Psoas muscle (tissue), 8 donors: Measurements from ENCODE around the gene CD3E. TPM values are rescaled to one million over a fixed set of nuclear protein-coding genes. Genes with fewer than 3 reads are reported as not detected.

Experiments
- ATAC-seq, 4 donors: fragments of 200-7000 bp; cut with Tn5 transposase; one replicate each; pipeline ENCODE4 v1.9.1; 2020; ENCODE audit warnings: moderate library complexity in 3 of 4, mild to moderate bottlenecking in 2 of 4
- DNase-seq, 2 donors: peaks; one replicate each; pipeline ENCODE4 v3.0.0-alpha.2; 2020
- H3K27ac ChIP-seq: fragments of 200-600 bp; one replicate; pipeline ENCODE4 v1.8.0; 2022
- H3K27me3 ChIP-seq, 3 donors: fragments of 200-600 bp in 1 of 3; one replicate each; pipeline versions ENCODE4 v1.6.1 to v1.8.0; 2013 to 2022; ENCODE audit warnings: low read length in 2 of 3, mild to moderate bottlenecking in 2 of 3, moderate library complexity in 1 of 3; ENCODE audit not compliant: insufficient read depth in 3 of 3
- H3K36me3 ChIP-seq, 2 donors: fragments of 200-600 bp in 1 of 2; one replicate each; pipeline versions ENCODE4 v1.6.1 to v1.8.0; 2013 to 2022; ENCODE audit warnings: low read depth in 1 of 2, mild to moderate bottlenecking in 1 of 2, moderate library complexity in 1 of 2; ENCODE audit not compliant: insufficient read depth in 1 of 2
- H3K4me1 ChIP-seq: fragments of 200-600 bp; one replicate; pipeline ENCODE4 v1.8.0; 2022
- H3K4me3 ChIP-seq: fragments of 200-600 bp; one replicate; pipeline ENCODE4 v1.8.0; 2022; ENCODE audit warnings: mild to moderate bottlenecking
- H3K9me3 ChIP-seq: fragments of 200-600 bp; one replicate; pipeline ENCODE4 v1.8.0; 2022
- WGBS, 3 donors: extraction: QIAGEN DNeasy Blood & Tissue Kit; methylation state at CpG; one replicate each; pipeline versions ENCODE4 v1.1.6 to v1.1.7; 2013; 5-methylcytosine and 5-hydroxymethylcytosine counted together
- intact Hi-C, 2 donors: fragments of 100-400 bp; cut with DNase I; formaldehyde crosslinking; loops; one replicate each; pipeline versions ENCODE4 v1.11.0 to v1.14.2; 2022
- polyA plus RNA-seq, 3 donors: library from polyadenylated mRNA; stranded (reverse); fragments of 200-250 nt; gene quantifications; one replicate each; pipeline ENCODE4 v1.2.3, GENCODE V29; 2013
- total RNA-seq, 4 donors: library from RNA; stranded (reverse); fragmentation: NEBNext Ultra II Directional in 2 of 4; extraction: Animal tissue kit (Norgen Biotek cat#: 25700) in 2 of 4; gene quantifications; one replicate each; pipeline versions ENCODE4 v1.2.1 to v1.2.4, GENCODE V29; 2021 to 2023
- TF ChIP-seq, protein P1 (sequence below): fragments of 200-600 bp; IDR thresholded peaks from one replicate; pipeline ENCODE4 v1.8.0; 2022; ENCODE audit warnings: antibody characterized with exemption
- donor health status: healthy with polysubstance abuse.
- donor health status: DM: no; HTN: no; CAD: no; lungs with moderate emphysema.
- donor health status: Bipolar disorder and iron deficiency.
- donor health status: healthy.
- donor health status: DM: yes; HTN: yes; CAD: no.
- donor health status: DM: no; HTN: no; CAD: no.
- donor health status: DM: no; HTN: no; CAD: no.
- donor health status: DM: yes; HTN: yes; CAD: no.

CD3E gene
- total and polyA plus RNA-seq, 7 donors = 0.15 to 1.2 (median 0.27) TPM

DNA sequence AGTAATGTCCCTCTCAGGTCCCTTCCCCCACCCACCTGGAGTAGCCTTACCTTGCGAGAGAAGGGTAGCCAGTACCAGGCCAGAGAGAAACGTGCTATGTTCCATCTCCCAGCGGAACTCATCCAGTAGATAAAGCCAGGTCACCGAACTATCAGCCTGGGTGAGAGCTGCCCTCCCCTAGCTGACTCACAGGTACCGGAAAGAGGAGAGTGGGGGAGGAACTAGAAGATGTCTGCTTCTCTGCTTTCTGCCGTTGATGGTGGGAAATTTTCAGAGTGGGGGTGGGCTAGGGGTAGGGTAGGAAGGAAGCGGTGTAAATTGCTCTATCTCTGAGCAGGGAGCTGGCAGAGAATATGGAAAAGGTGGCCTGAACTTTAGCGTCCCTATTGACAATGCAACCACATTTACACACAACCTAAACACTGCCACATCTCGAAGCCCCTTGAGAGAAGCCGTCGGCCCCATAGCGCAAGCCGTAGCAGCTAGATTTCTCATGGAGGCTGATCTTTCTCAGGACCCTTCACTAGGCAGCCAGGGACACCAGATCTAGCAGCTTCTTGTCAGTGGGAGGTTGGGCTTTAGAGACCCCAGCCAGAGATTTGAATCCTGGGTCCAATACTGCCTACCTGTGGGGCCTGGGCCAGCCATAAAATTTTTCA, 38.1 kb downstream of the CD3E start, which contains the start of gene CD3D:
TSS of gene CD3D (minus strand) at position 203 of the 659 bp plus-strand sequence. CDS start at position 105, 98 bp downstream.
- H3K36me3 ChIP-seq = no peaks in the 10 kb centered on the region
- intact Hi-C loops = loop anchor here in 1 of 2 donors (10.0 kb wide), 1 partner anchor 48 kb away; no protein-coding TSS in a partner anchor
- TF ChIP-seq, protein P1, sequence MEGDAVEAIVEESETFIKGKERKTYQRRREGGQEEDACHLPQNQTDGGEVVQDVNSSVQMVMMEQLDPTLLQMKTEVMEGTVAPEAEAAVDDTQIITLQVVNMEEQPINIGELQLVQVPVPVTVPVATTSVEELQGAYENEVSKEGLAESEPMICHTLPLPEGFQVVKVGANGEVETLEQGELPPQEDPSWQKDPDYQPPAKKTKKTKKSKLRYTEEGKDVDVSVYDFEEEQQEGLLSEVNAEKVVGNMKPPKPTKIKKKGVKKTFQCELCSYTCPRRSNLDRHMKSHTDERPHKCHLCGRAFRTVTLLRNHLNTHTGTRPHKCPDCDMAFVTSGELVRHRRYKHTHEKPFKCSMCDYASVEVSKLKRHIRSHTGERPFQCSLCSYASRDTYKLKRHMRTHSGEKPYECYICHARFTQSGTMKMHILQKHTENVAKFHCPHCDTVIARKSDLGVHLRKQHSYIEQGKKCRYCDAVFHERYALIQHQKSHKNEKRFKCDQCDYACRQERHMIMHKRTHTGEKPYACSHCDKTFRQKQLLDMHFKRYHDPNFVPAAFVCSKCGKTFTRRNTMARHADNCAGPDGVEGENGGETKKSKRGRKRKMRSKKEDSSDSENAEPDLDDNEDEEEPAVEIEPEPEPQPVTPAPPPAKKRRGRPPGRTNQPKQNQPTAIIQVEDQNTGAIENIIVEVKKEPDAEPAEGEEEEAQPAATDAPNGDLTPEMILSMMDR = no peak
- H3K27me3 ChIP-seq = peaks cover 0 to 2% (median 0%) of the 10 kb centered on the region in 3 donors
- H3K9me3 ChIP-seq = no peaks in the 10 kb centered on the region
- no peak for ATAC-seq
- H3K27ac ChIP-seq = no peak within 1 kb of the TSS
- no peak for DNase-seq
- WGBS, 3 donors = 81 to 82% (median 82%) methylated on average over 13 of the region's 13 CpGs
- no peak within 1 kb of the TSS for H3K4me3 ChIP-seq
- H3K4me1 ChIP-seq = no peaks in the 10 kb centered on the region

DNA sequence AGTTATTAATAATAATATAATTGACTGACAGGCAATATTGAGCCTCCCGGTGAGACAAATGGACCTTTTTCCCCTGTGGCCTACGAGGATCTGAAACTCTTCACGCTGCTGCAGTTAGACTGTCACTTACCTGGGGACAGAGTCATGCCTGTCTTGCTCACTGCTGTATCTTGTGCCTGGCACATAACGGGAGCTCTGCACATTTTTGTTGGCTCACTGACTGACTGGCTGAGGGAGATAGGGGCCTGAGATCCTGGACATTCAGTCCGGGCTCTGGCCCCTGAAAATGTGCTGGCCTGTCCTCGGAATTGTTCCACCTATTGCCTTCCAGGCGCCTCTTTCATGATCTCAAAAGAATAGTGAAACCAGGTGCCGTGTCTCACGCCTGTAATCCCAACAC, 38.7 kb downstream of the CD3E start:
- TF ChIP-seq, protein P1 = no peak
- WGBS, 3 donors = 74 to 78% (median 76%) methylated on average over 9 of the region's 9 CpGs

DNA sequence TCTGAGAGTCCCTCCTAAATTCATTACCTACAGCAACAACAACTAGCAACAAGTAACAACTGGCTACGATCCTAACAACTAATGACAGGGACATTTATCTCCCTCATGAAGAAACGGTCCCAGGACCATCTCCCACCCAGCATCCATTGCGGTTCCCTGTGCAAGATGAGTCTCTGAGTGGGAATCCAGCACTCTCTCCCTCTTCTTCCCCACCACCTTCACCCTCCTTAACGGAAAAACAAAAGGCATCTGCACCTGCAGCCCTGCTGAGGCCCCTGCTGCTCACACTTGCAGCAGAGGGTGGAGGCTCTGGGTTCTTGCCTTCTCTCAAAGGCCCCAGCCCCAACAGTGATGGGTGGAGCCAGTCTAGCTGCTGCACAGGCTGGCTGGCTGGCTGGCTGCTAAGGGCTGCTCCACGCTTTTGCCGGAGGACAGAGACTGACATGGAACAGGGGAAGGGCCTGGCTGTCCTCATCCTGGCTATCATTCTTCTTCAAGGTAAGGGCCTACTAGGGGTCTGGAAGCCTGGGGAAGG, 39.5 kb downstream of the CD3E start, which contains the start of gene CD3G:
TSS of gene CD3G (plus strand) at position 364 of the 535 bp plus-strand sequence. CDS start at position 444, 80 bp downstream.
- DNase-seq (no peak), ATAC-seq (no peak)
- intact Hi-C loops = loop anchor here in 1 of 2 donors (10.0 kb wide), 1 partner anchor 49 kb away; no protein-coding TSS in a partner anchor
- Histone ChIP-seq H3K9me3 (no peaks in the 10 kb centered on the region), H3K27ac (no peak within 1 kb of the TSS), H3K4me1 (no peaks in the 10 kb centered on the region), H3K4me3 (no peak within 1 kb of the TSS), H3K27me3 (peaks cover 0 to 2% (median 2%) of the 10 kb centered on the region in 3 donors), H3K36me3 (no peaks in the 10 kb centered on the region)
- TF ChIP-seq, protein P1 = no peak
- WGBS, 3 donors = 68 to 74% (median 71%) methylated on average over 6 of the region's 6 CpGs

More for the DNA sequence above, 38.7 kb downstream of the CD3E start:
- no peaks in the 10 kb centered on the region for H3K4me1 ChIP-seq
- H3K27ac ChIP-seq = no peak overlapping the region
- no peaks in the 10 kb centered on the region for H3K36me3 ChIP-seq
- H3K4me3 ChIP-seq = no peak overlapping the region
- intact Hi-C loops = loop anchor here in 1 of 2 donors (10.0 kb wide), 1 partner anchor 48 kb away; no protein-coding TSS in a partner anchor
- ATAC-seq (no peak), DNase-seq (no peak)
- H3K9me3 ChIP-seq = no peaks in the 10 kb centered on the region
- H3K27me3 ChIP-seq = peaks cover 0 to 2% (median 2%) of the 10 kb centered on the region in 3 donors

DNA sequence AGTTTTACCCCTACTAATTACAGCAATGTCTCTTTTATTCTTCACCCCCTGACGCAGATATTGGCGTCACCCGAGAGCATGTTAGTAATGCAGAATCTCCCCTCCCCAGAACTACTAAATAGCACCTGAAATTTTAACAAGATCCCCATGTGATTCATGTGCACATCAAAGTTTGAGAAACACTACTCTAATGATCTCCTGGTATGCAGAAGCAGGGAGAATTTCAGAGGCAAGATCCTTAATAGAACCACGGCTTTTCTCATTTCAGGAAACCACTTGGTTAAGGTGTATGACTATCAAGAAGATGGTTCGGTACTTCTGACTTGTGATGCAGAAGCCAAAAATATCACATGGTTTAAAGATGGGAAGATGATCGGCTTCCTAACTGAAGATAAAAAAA, 44.9 kb downstream of the CD3E start:
- 70 to 75% (median 70%) methylated on average over 6 of the region's 6 CpGs for WGBS, 3 donors
- intact Hi-C loops = loop anchor here in 1 of 2 donors (10.0 kb wide), 1 partner anchor 55 kb away; no protein-coding TSS in a partner anchor

More for the DNA sequence above, 44.9 kb downstream of the CD3E start:
- ATAC-seq (no peak), DNase-seq (no peak)
- Histone ChIP-seq H3K4me3 (no peak overlapping the region), H3K4me1 (no peaks in the 10 kb centered on the region), H3K9me3 (no peaks in the 10 kb centered on the region), H3K27me3 (peaks cover 0 to 2% (median 2%) of the 10 kb centered on the region in 3 donors), H3K27ac (no peak overlapping the region), H3K36me3 (no peaks in the 10 kb centered on the region)
- TF ChIP-seq, protein P1 = no peak
